ENCODE results near the gene SLC22A16.
"Not testable (repeated sequence)": the region's sequence is repeated elsewhere in the genome, so short reads cannot be mapped to it uniquely, and the experiment has no call there.

Gene SLC22A16

GRCh38 chr6:110488606-110489190 lies 12.3 kb upstream of the SLC22A16 start:
- DNase-seq (ENCODE audit: low spot score): no peak

DNA sequence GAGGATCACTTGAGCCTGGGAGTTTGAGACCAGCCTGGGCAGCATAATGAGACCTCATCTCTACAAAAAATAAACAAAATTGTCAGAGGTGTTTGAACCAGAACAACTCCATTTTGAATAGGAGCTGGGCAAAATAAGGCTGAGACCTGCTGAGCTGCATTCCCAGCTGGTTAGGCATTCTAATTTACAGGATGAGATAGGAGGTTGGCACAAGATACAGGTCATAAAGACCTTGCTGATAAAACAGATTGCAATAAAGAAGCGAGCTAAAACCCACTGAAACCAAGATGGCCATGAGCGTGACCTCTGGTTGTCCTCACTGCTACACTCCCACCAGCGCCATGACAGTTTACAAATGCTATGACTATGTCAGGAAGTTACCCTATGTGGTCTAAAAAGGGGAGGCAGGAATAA lies 11.6 kb upstream of the SLC22A16 start:
- not testable (repeated sequence) for DNase-seq (ENCODE audit: low spot score)

DNA sequence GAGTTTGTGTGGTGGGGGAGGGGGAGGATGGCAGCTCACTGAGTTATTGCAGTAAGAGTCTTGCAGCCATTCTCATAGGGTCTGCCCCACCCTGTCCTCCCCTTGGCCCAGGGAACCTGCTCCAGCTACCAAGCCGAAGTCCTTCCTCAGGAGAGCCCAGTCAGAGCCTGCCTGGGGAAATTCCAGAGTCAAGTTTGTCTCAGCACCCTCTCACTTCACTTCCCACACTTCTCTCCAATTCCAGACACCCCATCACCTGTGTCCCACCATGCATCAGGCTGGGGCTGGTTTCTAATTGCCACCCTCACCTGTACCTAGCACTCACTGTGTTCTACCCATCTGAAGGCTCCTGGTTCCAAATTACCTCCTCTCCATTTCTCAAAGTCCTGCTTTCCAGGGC lies 10.3 kb upstream of the SLC22A16 start:
- no peak for DNase-seq (ENCODE audit: low spot score)

DNA sequence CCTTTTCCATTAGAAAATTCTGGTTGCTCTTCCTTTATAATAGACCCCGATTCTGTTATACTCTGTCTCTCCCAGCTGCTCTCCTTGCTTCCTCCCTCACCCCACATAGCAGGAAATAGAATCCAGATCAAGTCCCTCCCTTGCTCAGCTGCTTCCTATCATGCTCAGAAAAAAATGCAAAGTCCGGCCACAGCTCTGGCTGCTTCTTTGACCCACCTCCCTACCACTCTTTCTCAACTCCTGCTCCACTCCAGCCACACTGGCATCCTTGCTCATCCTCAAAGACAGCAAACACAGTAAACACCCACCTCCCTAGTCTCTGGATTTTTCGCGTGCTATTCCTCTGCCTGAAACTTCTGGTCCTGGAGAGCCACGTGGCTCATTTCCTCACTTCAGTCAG lies 9.1 kb upstream of the SLC22A16 start:
- no peak for DNase-seq (ENCODE audit: low spot score)

- DNase-seq (ENCODE audit: low spot score): no peak
These were observed 7.9 kb upstream of the SLC22A16 start for GRCh38 chr6:110484321-110484720.

- DNase-seq (ENCODE audit: low spot score): no peak
These were observed 6.5 kb upstream of the SLC22A16 start for GRCh38 chr6:110482774-110483400.

DNA sequence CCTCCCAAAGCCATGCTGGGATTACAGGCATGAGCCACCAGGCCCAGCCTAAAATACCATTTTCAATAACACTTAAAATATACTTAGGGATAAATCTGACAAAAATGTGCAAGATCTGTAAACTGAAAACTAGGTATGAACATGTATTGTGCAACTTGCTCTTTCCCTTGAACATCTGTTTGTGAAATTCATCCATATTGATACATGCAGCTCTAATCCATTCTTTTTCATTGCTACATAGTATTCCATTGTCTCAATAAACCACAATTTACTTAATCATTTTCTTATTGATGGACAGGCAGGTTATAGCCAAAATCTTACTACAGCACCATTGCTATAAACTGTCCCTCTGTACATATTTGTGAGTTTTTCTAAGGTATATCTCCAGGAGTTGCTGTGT lies 4.7 kb upstream of the SLC22A16 start:
- DNase-seq (ENCODE audit: low spot score): no peak

DNA sequence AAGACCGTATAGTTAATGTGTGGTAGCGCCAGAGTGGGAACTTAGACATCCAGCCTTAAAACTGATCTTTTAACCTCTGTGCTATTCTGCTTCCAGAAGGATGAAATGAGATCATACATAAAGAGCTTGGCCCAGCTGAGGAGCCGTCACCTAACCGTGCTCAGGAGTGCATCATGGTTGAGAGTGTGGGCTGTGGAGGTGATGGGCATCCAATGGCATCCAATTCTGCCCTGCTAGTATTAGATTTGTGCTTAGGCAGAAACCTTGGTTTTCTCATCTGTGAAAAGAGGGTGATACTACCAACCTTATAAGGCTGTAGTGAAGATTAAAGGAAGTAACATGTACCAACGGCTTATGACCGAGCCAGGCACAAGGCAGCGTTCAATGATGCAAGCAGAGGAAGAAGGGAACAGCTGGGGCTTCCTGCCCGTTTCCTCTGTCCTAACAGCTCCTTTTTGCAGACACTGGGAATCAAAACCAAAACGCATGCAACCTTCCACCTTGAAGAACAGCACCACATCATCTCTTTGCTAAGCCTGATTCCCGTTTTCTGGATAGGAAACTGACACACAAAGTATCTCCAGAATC lies 1.3 kb downstream of the SLC22A16 start:
- no peak for DNase-seq (ENCODE audit: low spot score)

DNA sequence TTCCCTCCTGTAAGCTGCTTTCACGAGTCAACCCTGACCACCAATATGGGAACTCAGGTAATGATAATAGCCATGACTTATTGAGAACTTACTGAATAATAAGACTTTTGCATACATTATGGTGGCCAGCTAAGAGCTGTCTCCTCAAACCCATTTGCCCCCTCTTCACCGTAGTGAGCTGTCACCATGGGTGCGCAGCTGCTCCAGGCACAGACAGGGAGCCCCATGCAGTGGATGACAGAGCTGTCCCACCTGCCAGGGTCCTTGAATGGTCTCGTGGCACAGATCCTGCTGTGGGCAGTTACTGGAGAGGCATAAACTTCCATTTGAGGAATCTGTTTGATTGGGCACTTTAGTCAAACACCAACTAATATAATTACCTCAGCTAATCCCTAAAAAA lies 1.9 kb downstream of the SLC22A16 start:
- no peak for DNase-seq (ENCODE audit: low spot score)

GRCh38 chr6:110472739-110473138 lies 3.7 kb downstream of the SLC22A16 start:
- DNase-seq (ENCODE audit: low spot score): no peak

GRCh38 chr6:110471726-110472365 lies 4.6 kb downstream of the SLC22A16 start:
- no peak for DNase-seq (ENCODE audit: low spot score)

DNA sequence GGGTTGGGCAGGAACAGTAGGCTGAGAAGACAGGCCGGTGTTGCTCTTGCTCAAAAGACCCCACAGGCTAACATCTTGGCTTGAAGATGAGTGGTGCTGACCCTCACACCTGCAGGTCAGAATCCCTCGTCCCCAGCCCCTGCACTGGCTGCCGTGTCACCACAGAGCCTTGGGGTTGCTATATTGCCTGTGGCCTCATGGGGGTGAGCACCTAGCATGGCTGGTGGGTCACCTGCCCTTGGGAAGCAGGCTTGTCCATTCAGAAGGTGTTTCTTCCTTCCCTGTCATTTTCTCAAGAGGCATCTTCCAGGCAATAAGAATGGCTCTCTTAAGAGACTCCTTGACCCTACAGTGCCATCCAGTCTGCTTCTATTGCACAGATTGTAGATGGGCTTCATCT lies 7.7 kb downstream of the SLC22A16 start:
- no peak for DNase-seq (ENCODE audit: low spot score)

DNA sequence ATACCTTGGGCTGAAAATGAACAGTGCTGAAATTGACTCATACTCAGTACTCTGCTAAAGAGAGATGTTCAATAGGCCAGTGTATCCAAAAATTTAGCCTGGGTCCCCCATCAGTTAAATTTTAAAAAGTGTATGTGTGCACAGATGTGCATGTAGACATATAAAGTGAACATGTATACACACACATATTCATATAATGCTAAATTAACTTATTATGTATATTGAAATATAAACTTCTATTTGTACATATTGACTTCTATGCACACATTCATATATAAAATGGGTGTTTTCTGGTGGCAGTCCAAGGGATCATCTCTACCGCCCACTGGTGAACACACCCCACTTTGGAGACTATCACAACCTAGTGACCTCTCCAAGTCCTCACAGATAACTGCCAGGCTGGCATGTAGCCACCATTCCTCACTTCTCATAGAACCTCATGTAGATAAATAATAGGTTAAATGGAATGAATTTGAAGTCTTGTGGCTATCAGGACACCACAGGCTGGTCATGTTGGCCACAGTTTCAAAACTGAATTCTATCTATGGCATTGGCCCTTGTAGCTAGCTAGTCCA lies 8.8 kb downstream of the SLC22A16 start:
- no peak for DNase-seq (ENCODE audit: low spot score)

GRCh38 chr6:110462884-110463481 lies 13.4 kb downstream of the SLC22A16 start:
- no peak for DNase-seq (ENCODE audit: low spot score)

GRCh38 chr6:110461376-110461775 lies 15.0 kb downstream of the SLC22A16 start:
- no peak for DNase-seq (ENCODE audit: low spot score)

- DNase-seq (ENCODE audit: low spot score): no peak
These were observed 17.3 kb downstream of the SLC22A16 start for GRCh38 chr6:110459137-110459536.

DNA sequence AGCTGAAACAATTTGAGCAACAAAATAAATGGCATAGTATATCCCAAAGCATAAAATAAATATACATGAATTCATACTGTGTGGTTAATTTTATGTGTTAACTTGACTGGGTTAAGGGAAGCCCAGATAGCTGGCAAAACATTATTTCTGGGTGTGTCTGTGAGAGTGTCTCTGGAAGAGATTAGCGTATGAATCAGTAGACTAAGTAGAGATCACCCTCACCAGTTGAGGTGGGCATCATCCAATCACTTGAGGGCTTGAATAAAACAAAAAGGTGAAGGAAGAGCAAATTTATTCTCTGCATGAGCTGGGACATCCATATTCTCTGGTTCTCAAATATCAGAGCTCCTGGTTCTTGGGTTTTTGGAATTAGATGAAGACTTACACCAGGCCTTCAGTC lies 17.9 kb downstream of the SLC22A16 start:
- DNase-seq (ENCODE audit: low spot score): no peak

- DNase-seq (ENCODE audit: low spot score): peak; percentile 16
These were observed 18.7 kb downstream of the SLC22A16 start for GRCh38 chr6:110457567-110458175.

DNA sequence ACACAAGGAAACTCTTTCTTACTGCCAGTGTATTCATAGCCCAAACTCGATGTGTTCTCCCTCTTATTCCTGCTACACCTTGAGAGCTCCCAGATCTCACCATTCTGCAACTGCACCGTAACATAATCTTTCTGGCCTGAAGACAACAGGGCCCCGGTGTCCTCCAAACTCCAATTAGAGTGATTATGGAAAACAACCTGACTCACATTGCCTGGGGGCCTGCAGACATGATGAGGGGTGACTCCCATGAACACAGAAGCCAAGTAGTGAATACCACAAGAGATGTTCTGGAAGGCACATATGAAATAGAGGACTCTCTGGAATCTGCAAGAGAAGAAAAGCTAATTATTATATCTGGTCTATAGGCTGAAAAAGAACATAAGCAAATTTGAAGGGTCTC lies 19.7 kb downstream of the SLC22A16 start:
- no peak for DNase-seq (ENCODE audit: low spot score)

GRCh38 chr6:110449541-110449895 lies 26.9 kb downstream of the SLC22A16 start:
- DNase-seq (ENCODE audit: low spot score): no peak

GRCh38 chr6:110448846-110449540 lies 27.4 kb downstream of the SLC22A16 start:
- no peak for DNase-seq (ENCODE audit: low spot score)

DNA sequence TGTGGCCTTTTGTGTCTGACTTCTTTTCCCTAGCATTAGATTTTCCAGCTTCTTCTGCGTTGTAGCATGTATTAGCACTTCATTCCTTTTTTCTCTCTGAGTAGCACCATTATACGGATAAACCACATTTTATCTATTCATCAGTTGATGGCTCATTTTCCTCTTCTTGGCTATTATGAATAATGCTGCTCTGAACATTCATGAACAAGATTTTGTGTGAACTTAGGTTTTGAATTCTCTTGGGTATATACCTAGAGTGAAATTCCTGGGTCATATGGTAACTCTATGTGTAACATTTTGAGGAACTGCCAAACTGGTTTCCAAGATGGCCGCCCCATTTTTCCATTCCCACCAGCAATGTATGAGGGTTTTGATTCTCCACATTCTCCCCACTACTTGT lies 28.7 kb downstream of the SLC22A16 start:
- no peak for DNase-seq (ENCODE audit: low spot score)

Measured in COLO829 (cell line).